ENCODE measurements around the gene FLNC.
A peak's percentile ranks its signal among the peaks of the same experiment; 100 is the strongest.

FLNC gene

DNA sequence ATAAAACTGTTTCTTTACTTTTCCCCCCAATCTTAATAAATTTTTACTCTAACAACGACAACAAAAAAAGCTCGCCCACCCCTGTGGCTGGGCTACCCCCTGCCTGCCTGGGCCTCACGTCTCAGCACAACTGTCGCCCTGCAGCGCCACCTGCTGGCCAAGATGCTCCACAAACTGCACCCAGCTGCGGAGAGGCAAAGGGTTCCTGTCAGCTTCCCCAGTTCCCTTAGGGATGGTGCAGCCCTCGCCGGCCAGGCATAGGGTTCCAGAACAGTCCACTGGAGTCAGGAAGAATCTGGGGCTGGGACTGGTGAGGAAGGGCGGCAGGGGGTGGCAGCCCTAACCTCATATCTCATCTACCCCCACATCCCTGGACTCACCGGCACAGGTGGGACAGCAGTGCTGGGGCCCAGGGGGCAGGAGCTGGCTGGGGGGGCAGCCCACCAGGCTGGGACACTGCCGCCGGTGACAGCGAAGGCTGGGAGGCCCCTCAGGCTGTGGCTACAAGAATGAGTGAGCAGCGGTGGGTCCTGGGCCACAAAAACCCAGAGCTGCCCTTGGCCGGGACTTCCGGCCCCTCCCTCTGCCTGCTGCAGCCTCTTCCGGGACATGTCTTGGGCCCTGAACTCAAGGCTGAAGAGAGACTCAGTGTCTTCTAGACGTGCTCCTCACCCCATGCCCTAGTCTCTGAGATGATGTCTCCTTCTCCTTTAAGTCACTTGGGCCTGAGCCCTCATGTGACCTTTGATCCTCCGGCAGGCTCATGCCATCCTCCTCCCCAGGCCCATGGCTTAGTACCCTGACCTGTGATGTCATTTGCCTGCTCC is 53.6 kb downstream of the FLNC start:
- DNase-seq = peak; percentile 85

DNA sequence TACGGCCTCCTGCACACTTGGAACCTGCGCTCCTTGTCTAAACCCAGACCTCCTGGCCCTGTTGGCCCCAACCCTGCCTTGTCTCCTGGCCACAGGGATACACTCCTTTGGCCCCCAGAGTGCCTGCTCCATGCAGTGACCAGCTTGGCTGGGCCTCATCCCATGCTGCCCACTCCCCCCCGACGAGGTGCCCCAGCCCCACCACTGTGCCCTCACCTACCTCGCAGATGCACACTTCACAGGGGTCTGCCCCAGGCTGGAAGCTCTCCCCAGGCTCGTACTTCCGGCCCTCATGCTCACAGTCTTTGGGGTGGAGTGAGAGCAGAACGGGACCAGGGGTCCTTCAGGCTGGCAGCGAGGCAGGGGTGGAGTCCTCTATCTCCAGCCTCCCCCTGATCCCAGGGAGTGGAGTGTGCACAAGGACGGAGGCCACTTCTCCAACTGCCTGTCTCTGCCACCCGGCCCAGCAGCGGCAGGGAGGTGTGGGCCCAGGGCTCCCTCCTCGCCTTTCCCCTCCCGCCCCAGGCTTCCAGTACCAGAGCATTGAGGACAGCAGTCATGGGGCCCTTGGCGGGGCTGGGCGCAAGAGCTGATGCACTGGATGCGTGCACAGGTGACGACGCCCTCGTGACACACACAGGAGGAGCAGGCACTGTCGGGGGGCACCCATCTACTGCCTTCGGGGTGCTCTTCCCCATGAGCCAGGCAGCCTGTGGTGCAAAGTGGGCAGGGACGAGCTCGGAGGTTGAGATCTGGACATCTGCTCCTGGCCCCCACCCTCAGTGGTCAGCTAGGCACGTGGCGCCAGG is 54.6 kb downstream of the FLNC start:
- DNase-seq = no peak

DNA sequence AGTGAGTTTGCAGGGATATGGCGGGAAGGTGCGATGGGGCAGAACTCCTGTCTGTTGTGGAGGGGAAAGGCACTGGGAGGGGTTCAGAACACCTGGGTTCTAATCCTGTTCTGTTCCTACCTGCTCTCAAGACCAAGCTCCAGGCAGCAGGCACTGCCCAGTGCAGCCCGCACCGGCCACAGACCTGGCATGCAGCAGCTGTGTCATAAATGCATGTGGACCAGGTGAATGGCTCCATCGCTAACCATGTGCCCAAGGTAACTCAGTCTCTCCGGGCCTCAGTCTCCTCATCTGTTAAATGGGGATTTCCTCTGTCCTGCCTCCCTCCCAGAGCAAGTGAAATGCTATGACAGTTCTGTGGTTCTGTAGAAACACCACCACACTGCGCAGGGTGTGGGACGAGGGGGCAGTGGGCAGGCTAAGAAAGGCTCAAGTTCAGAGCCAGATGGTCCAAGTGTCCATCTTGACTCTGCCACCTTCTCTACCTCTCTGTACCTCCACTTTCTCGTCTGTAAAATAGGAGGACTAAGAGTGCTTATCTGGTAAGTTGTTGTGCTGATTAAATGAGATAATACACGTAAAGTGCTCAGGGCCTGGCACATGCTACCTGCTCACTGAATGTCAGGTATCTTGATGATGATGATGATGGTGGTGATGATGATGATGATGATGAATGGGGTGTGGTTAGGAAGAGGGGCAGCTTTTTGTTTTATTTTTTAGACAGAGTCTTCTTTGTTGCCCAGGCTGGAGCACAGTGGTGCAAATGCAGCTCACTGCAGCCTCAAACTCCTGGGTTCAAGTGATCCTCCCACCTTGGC is 55.4 kb downstream of the FLNC start:
- DNase-seq = no peak

DNA sequence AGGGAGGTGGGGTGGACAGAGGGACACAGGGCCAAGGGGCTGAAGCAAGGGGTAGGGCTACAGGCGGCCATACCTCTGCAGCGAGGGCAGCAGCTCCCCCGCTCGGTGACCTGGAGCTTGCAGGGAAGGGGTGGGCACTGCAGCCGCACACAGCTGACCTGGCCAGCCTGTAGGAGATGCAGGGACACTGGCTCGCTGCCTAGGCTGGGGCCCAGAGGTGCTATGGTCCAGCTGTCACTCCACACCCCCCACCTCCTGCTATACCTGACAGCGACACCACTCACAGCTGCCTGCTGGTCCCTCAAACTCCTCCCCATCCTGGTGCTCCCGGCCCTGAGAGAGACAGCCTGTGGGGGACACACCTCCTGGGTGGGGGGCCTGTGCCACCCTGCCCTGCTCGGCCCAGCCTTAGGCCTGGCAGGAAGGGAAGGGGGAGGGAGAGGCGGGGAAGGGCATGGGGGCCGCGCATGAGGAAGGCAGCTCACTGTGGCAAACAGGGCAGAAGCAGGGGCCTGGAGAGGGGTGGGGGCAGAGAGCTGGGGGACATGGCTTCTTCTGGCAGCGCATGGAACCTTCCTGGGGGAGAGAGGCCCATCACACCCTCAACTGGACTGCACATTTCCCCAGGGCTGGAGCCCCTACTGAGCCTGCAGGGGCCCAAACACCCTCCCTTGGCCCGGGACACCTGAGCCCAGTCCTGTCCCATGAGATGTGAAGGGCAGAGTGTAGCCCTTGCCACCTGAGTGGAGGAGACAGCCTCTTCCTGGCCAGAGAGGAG is 56.4 kb downstream of the FLNC start:
- no peak for DNase-seq

DNA sequence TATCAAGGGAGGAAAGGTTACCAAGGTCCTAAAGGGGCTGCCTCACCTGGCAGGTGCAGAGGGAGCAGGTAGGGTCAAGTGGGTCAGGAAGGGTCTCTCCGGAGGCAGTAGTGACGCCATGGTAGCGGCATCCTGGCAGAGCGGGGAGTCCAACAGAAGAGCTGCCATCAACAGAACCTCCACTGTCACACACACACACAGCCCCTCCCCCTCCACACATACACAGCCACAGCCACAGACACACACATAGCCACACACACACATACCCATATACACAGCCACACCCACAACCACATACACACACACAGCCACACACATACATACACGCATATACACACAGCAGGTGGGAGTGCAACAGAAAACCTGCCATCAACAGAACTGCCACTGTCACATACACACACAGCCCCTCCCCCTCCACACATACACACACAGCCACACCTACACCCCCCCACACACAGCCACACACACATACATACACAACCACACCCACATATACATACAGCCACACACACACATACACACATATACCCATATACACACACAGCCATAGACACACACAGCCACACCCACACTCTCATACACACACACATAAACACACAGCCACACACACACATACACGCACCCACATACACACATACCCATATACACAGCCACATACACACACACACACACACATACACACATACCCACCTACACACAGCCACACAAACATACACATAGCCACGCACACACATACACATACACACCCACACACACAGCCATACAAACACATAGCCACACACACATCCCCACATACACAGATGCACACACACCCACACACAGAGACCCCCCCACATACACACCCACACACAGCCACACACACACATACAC is 57.2 kb downstream of the FLNC start:
- no peak for DNase-seq

DNA sequence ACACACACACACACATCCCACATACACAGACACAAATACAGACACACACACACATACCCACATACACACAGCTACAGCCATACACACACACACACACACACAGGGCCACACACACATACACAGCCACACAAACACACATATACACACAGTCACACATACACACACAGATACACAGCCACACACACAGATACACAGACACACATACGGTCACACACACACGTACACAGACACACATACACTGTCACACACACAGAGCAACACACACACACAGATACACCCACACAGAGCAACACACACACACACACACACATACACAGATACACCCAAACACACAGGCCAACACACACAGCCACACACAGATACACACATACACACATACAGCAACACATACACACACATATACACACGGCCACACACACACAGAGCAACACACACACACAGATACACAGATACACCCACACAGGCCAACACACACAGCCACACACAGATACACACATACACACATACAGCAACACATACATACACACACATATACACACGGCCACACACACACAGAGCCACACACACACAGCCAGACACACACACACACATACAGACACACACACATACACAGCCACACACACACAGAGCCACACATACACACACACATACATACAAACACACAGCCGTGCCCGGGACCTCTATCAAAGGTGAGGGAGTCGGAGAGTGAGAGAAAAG is 58.0 kb downstream of the FLNC start:
- DNase-seq = no peak

DNA sequence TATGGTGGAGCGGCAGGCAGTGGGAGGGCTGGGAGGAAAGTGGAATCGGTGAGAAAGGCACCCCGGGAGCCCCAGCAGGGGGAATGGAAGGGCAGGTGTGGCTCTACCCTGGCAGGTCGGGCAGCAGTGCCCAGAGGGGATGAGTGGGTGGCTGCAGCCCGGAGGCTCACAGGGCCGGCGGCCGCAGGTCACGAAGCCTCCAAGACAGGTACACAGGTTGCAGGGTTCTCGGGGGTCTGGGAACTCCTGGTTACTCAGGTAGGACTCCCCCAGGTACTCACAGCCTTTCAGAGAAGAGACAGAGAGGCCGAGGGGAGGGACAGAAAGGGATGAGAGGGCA is 58.5 kb downstream of the FLNC start:
- no peak for DNase-seq

DNA sequence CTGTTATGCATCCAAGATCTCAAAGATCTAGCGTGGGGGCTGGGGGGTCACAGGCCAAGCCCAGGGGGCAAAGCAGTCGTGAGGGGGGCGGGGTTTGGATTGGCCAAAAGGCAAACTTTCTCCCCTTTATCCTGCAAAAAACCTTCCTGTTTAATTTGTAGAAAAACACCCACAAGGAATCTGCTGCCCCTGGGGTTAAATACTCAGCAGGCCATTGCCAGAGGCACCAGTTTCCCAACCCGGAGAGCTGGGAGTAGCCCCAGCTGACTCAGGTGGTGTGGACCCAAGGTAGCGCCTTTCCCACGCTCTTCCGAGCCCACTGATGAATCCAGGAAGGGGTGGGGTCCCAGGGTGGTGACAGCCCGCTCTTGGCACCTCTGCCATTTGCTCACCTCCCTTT is 58.9 kb downstream of the FLNC start:
- DNase-seq = no peak

DNA sequence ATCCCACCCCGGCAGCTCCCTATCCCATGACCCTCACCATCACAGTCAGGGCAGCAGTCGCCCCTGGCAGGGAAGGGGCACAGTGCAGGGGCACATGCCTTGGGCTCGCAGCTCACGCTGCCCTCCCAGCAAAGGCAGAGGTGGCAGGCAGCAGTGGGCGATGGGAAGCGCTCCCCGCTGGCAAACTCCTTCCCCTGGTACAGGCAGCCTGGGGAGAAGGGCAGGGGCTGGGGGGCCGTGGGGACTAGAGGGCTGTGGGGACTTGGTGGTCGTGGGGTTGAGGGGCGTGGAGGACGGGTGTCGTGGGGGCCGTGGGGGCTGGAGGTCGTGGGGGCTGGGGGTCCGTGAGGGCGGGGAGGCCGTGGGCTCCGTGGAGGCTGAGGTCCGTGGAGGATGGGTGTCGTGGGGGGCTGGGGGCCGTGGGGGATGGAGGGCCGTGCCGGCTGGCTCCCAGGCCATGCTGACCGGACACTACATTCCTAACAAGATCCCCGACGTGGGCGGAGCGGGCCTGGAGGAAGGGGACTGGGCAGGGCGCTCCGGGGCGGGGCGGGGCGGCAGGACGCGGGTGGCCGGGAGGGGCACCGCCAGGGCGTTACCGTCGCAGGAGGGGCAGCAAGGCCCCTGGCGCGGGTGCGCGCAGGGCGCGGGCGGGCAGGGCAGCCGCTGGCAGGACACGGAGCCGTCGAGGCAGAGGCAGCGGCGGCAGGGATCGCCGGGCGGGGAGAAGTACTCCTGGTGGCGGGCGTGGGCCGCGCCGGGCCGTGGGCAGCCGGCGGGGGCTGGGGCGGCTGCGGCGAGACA is 60.3 kb downstream of the FLNC start:
- DNase-seq = no peak

DNA sequence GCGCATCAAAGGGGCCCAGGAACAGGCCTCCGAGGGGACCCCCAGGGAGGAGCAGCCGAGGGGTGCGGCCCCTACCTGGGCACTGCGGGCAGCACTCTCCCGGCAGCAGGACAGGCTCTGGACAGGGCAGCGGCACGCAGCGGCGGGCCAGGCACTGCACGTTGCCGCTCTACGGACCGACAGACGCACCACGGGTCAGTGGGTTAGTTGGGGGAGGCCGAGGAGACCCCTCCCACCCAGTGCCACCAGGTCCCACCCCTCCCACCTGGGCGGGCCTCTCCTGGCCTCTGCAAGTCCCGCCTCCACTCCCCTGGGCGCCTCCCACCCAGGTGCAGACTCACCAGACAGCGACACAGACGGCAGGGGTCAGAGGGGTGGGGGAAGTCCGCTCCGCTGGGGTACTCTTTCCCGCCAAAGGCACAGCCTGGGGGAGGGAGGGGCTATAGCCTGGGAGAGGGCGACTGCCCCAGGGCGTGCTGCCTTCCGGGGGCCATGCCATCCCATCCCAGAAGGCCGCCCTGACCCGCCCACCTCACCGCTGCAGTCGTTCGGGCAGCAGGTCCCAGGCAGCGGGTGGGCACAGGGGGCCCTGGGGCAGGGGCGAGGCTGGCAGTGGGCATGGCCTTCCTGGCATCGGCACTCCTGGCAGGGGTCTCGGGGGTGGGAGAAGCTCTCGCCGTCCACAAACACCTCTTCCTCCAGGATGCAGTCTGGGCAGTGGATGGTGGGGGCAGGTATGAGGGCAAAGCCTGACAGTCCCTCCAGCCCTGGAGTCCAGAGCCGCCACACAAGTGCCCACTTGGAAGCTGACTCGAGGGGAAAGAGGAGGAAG is 61.1 kb downstream of the FLNC start:
- DNase-seq = no peak

DNA sequence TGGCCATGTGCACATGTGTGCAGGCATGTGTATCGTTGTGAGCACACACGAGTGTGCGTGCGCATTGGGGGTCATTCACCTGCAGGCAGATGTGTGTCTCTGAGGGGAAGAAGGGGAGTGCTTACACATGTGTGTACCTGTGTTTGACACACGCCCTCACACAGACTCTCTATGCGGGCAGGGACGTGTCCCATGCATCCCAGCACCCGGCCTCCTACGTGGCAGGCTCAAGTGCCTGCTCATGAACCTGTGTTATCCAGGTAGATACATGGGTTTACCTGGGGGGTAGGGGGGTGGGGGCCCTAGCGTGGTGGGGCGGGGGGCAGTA is 61.7 kb downstream of the FLNC start:
- no peak for DNase-seq

DNA sequence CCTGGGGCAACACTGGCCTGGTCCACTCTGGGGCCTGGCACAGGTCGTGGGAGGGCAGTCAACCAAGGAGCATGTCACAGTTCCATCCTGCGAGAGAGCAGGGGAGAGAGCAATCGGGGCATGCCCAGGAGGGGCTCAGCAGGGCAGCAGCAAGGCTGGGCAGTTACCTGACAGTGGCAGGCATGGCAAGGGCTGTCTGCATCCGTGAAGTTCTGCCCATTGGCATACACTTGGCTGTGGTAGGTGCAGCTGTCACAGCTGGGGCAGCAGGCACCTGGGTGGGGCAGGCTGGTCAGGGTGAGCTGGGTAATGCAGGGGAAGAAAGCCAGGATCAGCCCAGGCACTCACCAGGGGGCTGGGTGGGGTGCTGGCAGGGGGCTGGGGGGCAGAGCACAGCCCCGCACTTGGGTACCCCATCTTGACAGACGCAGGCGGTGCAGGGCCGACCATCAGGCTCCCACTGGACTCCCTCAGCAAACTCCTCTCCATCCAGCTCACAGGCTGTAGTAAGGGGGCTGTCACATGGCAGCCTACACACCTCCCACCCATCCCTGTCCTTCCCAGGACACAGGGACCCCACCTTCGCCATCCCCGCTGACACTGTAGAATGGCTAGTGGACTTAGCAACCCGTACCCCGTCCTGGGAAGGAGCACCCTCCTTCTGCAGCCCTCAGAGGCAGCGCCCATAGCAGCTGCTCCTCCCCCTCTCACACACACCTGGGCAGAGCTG is 62.5 kb downstream of the FLNC start:
- no peak for DNase-seq

DNA sequence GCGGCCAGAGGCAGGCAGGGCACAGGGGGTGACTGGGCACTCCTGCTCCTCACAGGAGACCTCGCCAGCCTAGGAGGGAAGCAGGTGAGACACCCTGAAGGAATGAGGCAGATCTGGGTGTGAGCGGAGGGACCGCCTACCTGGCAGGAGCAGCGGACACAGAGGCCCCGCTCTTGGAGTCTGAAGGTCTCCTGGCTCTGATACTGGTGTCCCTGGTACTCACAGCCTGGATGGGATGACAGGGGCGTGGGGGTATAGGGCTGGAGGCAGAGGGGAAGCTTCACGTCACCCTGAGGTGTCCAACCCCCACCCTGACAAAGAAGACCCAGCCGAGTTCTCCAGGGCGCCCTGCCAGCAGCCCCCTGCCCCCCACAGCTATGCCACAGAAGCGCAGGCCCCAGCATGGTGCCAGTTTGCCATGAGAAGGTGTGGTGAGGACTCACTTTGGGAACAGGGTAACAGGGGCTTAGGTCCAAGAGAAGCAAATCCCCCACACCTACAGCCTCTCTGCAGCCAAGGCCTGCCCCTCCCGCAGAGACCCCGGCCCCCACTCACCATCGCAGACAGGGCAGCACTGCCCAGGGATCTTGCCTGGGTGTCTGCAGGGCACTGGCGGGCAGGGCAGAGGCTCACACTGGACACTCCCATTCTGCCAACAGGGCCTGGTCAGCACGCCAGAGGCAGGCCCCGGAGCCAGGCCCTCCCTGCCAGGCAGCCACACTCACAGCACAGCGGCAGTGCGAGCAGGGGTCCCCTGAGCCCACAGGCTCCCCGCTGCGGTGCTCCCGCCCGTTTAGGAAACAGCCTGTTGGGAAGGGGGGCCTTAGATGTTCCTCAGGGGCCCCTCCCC is 63.3 kb downstream of the FLNC start:
- no peak for DNase-seq

DNA sequence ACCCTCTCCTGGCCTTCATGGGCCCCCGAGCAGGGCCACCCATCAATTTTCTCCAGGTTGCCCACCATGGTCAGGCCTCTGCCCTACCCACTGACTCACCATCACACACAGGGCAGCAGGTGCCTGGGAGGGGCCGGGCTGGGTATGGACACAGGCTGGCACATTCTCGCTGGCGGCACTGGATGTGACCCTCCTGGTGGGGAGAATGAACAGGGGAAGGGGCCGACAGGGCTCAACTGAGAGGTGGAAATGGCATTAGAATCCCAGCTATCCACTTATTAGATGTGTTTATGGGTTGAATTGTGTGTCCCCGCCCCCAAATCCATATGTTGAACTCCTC is 63.9 kb downstream of the FLNC start:
- no peak for DNase-seq

DNA sequence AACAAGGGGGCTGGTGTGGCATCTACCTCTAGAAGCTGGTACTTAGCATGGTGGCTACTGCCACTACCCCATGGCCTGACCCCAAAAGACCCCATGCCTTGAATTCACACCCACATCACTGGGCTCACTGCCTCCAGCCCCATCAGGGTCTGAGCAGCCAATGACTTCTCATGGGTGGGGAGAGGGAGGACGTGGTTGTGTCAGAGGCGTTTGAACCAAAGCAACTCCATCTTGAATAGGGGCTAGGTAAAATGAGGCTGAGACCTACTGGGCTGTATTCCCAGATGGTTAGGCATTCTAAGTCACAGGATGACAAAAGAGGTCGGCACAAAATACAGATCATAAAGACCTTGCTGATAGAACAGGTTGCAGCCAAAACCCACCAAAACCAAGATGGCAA is 65.1 kb downstream of the FLNC start:
- DNase-seq = no peak

DNA sequence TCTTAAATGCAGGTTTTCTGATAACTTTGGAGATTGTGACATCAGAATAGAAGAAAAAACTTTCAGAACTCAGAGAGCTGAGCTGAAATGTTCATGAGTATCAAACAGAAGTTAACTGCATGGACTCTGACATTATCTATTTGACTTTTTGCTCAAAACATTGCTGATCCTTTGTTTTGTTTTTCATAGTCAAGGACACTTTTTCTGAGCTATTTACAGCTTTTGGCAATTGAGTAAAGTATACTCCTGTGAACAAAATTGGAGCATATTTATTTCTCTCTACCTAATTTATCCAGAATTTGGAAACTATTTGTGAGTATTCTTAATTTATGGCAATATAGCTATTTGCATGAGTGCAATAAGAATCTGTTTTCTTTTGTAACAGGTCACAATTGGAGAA is 69.2 kb downstream of the FLNC start:
- no peak for DNase-seq

DNA sequence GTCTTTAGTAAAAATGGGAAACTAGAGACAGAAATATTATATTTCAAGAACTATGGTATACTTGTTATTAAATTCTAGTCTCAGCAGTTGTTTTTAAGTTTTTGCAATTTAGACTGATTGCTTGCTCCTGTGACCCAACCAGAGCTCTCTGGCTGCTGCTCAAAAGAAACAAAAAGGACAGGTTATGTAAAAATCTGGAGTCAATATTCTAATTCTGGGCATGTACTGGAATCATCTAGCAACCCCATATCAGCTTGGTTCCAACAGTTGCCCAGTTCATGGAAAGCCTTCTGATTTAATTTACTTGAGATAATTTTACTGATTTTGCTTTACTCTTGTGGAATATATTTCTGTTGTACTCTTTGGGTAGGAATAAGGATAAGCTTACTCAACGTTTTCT is 70.0 kb downstream of the FLNC start:
- DNase-seq = no peak
